ENCODE measurements around the gene DAP.

The DAP gene

GRCh38 chr5:10711562-10711961, 49.5 kb downstream of the DAP start:
- ChIA-PET CTCF (no interaction called here), POLR2A (no interaction called here)
- no peak for DNase-seq (ENCODE audit: low read depth, low spot score)
- no peak overlapping the region for H3K4me3 ChIP-seq (ENCODE audit: low read depth, low read length)
- TF ChIP-seq, protein P1, sequence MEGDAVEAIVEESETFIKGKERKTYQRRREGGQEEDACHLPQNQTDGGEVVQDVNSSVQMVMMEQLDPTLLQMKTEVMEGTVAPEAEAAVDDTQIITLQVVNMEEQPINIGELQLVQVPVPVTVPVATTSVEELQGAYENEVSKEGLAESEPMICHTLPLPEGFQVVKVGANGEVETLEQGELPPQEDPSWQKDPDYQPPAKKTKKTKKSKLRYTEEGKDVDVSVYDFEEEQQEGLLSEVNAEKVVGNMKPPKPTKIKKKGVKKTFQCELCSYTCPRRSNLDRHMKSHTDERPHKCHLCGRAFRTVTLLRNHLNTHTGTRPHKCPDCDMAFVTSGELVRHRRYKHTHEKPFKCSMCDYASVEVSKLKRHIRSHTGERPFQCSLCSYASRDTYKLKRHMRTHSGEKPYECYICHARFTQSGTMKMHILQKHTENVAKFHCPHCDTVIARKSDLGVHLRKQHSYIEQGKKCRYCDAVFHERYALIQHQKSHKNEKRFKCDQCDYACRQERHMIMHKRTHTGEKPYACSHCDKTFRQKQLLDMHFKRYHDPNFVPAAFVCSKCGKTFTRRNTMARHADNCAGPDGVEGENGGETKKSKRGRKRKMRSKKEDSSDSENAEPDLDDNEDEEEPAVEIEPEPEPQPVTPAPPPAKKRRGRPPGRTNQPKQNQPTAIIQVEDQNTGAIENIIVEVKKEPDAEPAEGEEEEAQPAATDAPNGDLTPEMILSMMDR (IDR thresholded peaks at IDR 0.05; ENCODE audit: insufficient read depth, low read length, missing control alignments) = no peak

DNA sequence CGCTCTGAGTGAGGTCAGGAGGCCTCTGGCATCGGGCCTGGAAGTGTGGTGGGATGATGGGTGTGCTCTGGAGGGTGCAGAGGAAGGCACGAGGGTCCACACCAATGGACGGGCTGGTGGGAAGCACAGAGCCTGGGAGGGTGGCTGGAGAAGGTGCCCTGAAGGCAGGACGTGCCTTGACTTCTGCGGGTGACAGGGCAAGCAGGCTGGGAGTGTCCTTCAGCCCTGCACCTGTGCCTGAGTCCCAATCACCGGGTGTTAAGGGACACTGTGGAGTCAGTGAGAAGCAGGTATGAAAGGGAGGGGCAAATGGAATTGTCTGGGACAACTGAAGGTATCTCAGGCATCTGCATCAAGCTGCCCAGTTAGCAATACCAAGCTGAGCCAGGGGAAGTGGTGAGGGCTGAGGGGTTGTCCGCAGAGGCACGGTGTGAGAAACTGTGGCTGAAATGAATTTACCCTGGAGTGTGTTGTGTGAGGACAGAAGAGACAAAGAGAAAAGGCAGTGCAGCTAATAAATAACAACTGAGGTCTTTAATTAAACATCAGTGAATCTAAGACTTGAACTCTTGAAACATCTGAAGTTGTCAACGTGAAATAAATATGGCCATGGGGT, 50.4 kb downstream of the DAP start:
- CTCF ChIA-PET = no interaction called here
- TF ChIP-seq, protein P1 (IDR thresholded peaks at IDR 0.05; ENCODE audit: insufficient read depth, low read length, missing control alignments) = no peak
- POLR2A ChIA-PET = no interaction called here
- no peak overlapping the region for H3K4me3 ChIP-seq (ENCODE audit: low read depth, low read length)
- no peak for DNase-seq (ENCODE audit: low read depth, low spot score)

DNA sequence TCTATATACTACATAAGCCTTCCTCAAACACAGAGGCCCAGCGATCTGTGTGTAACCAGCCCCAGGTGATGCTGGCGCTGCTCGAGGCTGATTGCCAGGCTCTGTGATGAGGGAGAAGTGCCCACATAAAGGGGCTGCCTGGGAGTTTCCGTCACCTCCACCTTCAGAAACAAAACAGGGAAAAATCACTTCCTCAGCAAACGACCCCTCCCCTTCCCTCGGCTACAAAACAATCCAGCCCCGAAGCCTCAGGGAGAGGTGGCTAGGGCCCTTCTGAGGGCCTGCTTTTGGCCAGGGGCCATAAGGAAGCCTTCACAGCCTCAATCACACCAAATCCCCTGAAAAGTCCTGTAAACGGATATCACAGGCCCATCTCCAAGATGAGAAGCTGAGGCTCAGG, 51.1 kb downstream of the DAP start:
- H3K4me3 ChIP-seq (ENCODE audit: low read depth, low read length) = no peak overlapping the region
- CTCF ChIA-PET = no interaction called here
- POLR2A ChIA-PET = no interaction called here
- no peak for DNase-seq (ENCODE audit: low read depth, low spot score)
- TF ChIP-seq, protein P1 (IDR thresholded peaks at IDR 0.05; ENCODE audit: insufficient read depth, low read length, missing control alignments) = no peak

DNA sequence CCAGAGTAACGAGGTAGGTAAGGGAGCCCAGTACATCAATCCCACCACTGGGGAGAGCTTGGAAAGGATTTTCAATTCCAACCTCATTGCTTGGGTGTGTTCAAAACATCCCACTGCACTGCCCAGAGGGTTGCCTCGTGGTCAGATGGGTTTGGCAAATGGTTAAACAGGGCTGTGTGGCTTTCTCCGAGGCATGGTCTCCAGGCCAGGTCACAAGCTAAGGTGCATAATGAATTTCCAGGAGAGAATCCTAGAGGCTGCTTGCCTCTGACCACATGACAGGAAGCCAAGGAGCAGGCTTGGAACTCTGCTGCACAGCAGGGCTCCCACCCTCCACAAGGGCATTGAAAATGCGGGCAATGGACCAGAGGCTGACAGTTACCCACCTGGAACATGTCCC, 51.6 kb downstream of the DAP start:
- TF ChIP-seq, protein P1 (IDR thresholded peaks at IDR 0.05; ENCODE audit: insufficient read depth, low read length, missing control alignments) = no peak
- CTCF ChIA-PET = no interaction called here
- no peak for DNase-seq (ENCODE audit: low read depth, low spot score)

DNA sequence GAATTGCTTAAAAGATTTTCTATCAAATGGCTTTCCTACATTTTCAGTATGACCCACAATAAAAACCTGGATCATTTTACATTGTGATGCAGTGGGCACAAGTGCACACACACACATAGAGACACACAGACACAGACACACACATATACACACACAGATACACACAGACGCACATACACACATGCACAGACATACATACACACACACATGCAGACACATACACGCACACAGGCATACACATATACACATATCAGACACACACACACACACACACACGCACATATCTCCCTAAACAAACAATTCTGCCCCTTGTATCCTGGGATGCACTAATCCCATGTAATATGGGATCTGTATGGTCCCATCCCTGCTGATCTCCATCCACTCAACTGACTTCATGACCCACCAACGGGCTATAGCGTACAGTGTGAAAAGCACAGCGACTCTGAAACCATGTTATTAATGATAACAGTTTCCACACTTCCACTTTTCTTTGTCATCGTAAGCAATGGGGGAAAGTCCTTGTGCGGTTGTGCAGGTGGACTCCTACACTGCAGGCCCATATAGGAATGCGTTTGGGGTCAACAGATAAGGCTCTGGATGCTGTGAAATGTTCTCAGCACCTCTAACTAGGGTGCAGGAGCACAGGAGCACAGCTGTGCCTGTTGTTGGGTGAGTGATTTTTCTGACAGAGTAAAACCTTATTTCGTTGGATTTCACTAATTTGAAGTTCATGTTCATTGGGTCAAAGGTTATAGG, 52.7 kb downstream of the DAP start:
- DNase-seq (ENCODE audit: low read depth, low spot score) = no peak
- no peak overlapping the region for H3K4me3 ChIP-seq (ENCODE audit: low read depth, low read length)
- TF ChIP-seq, protein P1 (IDR thresholded peaks at IDR 0.05; ENCODE audit: insufficient read depth, low read length, missing control alignments) = no peak
- POLR2A ChIA-PET = no interaction called here
- CTCF ChIA-PET = no interaction called here

More for the DNA sequence above, 51.6 kb downstream of the DAP start:
- H3K4me3 ChIP-seq (ENCODE audit: low read depth, low read length) = no peak overlapping the region
- POLR2A ChIA-PET = no interaction called here

DNA sequence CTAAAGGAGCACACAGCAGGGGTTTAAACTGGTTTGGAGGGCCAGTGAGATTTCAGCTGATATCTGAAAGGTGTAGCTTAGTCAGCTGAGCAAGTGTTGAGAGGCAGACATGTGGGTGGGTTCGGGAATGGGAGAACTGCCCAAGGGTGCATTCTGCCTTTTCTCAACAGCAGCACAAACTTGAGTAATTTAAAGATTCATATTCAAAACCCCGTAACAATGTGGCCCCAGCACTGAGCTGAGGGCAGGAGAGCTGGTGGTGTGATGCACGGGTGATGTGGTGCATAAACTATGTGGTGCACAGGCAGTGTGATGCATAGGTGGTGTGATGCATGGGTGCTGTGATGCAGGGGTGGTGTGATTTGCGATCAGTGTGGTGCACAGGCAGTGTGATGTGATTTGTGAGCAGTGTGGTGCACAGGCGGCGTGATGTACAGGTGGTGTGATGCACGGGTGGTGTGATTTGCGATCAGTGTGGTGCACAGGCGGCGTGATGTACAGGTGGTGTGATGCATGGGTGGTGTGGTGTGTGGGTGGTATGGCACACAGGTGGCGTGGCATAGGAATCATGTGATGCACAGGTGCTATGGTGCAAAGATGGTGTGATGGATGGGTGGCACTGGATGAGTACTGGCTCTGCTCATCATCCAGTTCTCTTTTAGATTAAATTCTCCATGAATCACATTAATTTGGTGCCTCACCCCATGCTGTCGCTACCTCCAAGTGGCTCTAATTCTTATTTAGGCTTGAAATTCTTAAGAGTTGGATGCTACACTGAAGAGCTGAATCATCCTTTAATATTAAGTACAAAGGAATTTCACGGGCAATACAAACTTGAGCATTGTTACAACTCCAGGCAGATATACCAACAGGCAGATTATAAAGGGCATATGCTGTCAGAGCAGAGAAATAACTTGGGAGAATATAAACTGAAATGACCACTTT, 53.6 kb downstream of the DAP start:
- no peak overlapping the region for H3K4me3 ChIP-seq (ENCODE audit: low read depth, low read length)
- no peak for DNase-seq (ENCODE audit: low read depth, low spot score)
- POLR2A ChIA-PET = no interaction called here
- TF ChIP-seq, protein P1 (IDR thresholded peaks at IDR 0.05; ENCODE audit: insufficient read depth, low read length, missing control alignments) = no peak
- CTCF ChIA-PET = interaction anchor here (1.8 kb wide), 1 partner anchor 12 kb away, joined by 6 read pairs; no protein-coding TSS in a partner anchor

Measured in AG04449 (cell line).